CD4-positive, alpha-beta T cell treated with Interferon gamma for 1 hour (primary cell): Measurements from ENCODE around the gene PRPS1.
"Not testable (repeated sequence)": the region's sequence is repeated elsewhere in the genome, so short reads cannot be mapped to it uniquely, and the experiment has no call there.

Experiments used
- DNase-seq: peaks from one replicate; pipeline ENCODE4 v3.0.0-alpha.2; 2020

PRPS1 gene

DNA sequence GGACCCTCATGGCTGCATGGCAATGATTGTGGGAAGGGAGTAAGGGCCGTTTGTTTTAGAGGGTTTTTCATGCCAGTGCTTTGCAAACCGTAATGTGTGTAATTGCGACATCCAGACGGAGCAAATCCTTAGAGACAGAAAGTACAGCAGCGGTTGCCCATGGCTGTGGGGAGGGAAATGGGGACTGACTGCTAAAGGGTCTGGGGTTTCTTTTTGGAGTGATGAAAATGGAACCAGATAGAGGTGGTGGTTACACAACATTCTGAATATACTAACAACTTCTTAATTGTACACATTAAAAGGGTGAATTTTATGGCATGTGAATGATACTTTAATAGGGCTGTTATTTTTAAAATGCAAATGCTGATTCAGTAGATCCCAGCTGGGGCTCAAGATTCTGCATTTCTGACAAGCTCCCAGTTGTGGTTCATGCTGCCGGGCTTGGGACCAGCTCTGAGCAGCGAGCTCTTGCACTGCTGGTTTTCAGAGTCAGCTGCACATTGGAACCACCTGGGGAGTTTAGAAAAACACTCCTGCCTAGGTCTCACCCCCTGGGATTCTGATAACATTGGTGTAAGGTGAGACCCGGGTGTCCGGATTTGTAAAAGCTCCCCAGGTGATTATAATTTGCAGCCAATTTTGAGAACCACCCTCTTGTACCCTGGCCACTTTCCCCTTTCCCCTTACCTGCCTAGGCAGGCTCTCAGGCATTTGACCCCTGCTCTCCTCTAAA, 47.7 kb downstream of the PRPS1 start:
- DNase-seq: peak; percentile 31

DNA sequence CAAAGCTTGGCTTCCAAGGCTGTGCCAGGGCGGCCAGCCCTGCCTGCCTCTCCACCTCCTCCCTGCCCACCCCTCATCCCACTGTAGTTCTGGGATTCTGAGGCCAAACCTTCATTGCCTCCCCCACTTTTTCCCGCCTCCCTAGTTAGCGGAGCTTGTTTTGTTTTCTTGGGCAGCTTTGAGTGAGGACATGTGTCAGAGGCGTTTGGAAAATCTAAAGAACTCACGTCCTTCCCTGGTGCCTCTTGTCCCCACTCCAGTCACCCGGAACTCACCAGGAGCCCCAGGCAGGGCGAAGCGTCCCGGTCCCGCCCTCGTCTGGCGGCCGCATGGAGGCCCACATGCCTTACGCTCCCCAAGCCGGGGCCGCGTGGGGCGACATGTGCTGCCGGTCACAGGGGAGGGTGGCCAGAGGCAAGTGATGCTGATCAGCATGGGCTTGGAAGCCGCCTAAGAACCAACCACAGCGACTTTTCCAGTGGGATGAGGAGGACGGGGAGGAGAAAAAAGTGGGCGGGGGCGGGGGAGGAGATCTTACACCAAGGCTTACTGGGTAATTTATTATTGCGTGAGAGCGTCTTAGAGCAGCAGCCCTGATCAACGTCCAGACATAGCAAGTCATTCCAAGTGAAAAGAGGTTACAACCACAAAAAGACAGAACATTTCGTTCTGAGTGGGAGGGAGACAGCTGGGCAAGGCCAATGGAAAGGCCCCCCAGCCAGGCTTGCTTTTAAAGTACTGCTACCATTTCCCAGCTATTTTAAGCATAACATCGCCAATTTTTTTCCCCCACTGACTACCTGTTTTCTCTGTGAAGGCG, 48.5 kb downstream of the PRPS1 start:
- peak; percentile 62 for DNase-seq

DNA sequence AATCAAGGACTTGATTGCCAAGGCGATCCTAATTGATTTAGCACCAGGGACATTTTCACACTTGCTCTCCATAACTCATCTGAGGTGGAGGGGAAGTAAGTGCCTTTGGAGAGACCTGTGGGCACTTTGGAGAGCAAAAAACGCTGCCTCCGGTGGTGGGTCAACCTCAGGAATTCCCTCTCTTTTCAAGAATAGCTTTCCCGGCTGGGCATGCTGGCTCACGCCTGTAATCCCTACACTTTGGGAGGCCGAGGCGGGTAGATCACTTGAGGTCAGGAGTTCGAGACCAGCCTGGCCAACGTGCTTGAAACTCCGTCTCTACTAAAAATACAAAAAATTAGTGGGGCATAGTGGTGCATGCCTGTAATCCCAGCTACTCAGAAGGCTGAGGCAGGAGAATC, 49.2 kb downstream of the PRPS1 start:
- no peak for DNase-seq

- DNase-seq: no peak
Observed at GRCh38 chrX:107677909-107678308, 49.6 kb downstream of the PRPS1 start.

GRCh38 chrX:107678957-107679740, 50.8 kb downstream of the PRPS1 start:
- DNase-seq: peak; percentile 78

DNA sequence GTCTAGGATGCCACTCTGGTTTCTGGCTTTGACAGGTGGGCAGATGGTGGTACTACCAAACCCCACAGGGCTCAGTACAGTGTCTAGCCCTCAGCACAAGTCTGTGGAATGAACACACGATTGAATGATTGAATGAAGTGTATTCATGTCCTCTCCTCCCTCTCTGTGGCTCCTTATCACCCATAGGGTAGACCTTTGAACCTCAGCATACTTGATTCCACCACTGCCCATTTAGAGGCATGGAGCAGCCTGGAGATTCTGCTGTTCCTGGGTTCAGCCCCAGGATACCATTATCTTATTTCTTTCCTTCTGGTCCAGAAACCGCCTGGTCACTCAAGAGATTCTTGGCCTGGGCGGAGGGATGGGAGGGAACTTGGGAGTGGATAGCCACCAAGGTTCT, 53.9 kb downstream of the PRPS1 start:
- DNase-seq: no peak

DNA sequence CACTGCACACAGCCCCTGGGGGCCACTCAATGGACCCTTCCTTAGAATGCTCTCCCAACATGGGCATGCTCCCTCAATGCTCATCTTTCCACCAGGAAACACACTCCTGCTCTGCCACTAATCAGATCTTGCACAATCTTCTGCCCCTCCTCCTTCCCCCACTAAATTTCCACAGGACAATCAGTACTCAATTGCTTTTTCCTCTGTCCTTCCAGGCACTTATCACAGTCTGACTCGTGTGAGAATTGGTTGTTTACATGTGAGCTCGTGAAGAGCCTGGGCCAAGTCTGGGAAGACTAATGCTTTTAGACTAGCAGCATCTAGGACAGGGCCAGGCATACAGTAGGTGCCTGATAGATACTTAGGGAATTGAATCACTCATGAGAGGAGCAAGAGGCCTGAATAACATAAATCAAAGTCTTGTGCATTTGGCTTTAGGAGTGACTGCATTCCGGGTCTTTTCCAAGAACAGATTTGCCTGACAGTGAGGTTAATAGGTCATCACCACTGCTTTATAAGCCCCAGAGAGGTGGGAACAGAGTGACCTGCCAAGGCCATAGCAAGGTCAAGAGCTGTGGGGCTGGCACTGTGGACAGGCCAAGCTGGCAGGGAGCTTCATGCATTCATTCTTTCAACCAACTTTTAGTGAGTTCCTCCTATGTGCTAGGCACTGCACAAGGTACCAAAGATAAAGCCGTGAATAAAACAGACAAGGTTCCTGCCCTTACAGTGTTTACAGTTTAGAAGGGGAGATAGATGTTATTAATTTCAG, 55.0 kb downstream of the PRPS1 start:
- no peak for DNase-seq

- DNase-seq: no peak
Observed at GRCh38 chrX:107683931-107684330, 55.6 kb downstream of the PRPS1 start.

DNA sequence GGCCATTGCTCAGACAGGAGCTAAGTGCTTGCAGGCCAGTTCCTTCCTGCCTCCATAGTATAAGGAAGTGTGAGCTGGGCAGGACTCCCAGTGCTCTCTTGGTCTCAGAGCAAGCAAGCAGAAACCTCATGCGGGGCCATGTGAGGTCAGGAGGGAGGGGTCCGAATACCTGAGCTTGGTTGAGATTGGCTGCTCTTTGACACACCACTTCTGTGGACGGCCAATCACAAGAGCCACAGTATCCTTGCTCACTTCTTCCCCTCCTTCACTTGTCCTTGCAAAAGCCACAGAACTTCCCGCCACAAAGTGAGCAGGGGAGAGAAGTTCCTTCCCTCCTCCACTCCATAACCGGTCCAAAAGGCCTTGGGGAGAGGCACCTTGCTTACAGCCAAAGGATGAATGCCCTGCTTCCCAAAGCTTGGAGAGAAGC, 56.7 kb downstream of the PRPS1 start:
- peak; percentile 62 for DNase-seq

GRCh38 chrX:107685586-107685985, 57.3 kb downstream of the PRPS1 start:
- DNase-seq: not testable (repeated sequence)

GRCh38 chrX:107686026-107686425, 57.7 kb downstream of the PRPS1 start:
- DNase-seq: no peak

DNA sequence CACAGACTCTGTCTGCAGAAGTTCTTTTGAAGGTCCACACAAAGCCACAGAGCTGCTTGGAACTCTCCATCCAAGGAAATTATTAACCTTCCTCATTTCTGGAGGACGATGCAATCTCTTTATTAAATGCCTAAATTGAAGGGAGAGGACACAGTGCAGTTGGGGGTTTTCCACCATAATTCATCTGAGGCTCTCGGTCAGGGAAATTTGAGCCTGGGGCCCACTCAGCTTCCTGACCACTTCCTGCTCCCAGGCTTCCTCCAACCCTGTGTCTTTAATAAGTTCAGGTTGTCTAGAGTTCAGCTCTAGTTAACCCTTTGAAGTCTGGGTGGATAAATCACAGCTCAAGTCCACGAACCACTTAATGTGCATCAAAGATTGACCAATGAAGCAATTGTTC, 58.5 kb downstream of the PRPS1 start:
- no peak for DNase-seq

DNA sequence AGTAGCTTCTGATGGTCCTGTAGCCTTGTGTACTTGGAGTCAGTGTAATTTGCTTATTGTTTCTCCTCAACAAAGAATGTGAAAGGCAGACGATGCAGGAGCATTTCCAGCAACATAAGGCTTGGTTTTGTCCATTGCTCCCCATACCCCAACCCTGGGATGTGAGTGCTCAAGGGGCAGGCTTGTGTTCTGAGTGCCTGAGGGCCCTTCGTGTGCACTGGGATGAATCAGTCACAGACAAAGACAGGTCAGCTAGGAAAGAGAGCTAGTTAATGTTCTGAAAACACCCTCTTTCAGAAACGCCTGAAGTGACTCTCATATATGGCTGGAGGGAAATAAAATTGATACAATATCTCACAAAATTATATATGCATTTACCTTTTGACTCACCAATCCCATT, 59.1 kb downstream of the PRPS1 start:
- no peak for DNase-seq

DNA sequence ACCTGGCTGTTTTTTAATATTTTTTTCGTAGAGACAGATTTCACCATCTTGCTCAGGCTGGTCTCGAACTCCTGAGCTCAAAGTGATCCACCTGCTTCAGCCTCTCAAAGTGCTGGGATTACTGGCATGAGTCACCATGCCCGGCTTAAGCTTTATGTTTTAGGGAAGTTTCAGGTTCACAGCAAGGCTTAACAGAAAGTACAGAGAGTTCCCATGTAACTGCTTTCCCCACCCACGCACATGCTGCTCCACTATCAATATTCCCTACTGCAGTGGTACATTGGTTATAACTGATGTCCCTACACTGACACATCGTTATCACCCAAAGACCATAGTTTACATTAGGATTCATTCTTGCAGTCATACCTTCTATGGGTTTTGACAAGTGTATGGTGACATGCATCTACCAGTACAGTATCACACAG, 62.7 kb downstream of the PRPS1 start:
- no peak for DNase-seq

DNA sequence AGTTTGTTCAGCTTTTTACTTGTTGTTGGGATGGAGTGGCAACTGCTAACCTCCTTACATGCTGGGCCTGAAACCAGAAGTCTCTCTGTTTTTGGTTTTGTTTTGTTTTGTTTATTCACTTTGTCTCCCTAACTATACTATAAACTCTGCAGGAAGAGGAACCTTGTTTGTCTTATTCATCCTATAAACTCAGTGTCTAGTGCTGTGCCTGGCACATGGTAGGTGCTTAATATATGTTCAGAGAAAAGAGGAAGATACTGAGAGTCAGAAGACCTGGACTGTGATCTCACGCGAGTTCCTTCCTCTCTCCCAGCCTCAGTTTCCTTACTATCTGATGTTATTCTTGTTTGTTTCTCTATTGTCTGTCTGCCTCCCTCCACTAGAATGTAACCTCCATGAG, 71.3 kb downstream of the PRPS1 start:
- no peak for DNase-seq

DNA sequence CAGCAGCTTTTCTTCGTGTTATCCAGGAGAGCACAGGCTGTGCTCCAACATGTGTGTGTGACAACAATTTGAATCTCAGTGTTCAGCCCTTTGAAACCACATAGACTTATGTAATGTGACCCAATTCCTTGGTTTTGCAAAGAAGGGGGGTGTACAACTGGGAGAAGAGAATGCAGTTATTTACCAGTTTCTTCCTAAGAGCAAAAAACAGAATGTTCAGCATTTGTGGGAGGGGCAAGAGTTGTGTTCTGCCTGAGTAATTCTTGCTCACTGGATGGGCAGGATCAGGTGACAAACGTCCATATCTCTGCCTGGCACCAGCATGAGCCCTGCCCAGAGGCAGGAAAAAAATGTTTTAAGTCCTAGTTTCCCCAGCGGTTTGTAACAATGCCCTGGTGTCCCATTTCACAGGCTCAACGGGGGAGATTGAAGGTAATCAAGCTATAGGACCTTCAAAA, 72.0 kb downstream of the PRPS1 start:
- no peak for DNase-seq
